HepG2 (cell line): ENCODE data around the gene CYSRT1. TPM values are rescaled to one million over a fixed set of nuclear protein-coding genes. Genes with fewer than 3 reads are reported as not detected.
A peak's percentile ranks its signal among the peaks of the same experiment; 100 is the strongest.

Experiments
- AGO1 ChIP-seq: fragments of 200-400 bp; formaldehyde crosslinking; IDR thresholded peaks from 2 replicates; pipeline ENCODE4 v1.6.1; 2017; ENCODE audit warnings: mild to moderate bottlenecking, low read depth, low read length, moderate library complexity; ENCODE audit not compliant: poor library complexity, severe bottlenecking
- ATF7-NPFF ChIP-seq: sonication (generic); formaldehyde crosslinking; IDR thresholded peaks from 2 replicates; pipeline ENCODE4 v1.8.1; 2023; ENCODE audit warnings: mild to moderate bottlenecking, low read depth, missing genetic modification reagents, moderate library complexity
- DMTF1 ChIP-seq: sonication (generic); formaldehyde crosslinking; IDR thresholded peaks from 2 replicates; pipeline ENCODE4 v1.4.0; 2020; ENCODE audit warnings: mild to moderate bottlenecking, missing genetic modification reagents
- ERF ChIP-seq: IDR thresholded peaks from 2 replicates; pipeline ENCODE4 v1.6.1; 2018; ENCODE audit warnings: missing biosample characterization, missing genetic modification reagents
- GATAD1 ChIP-seq: IDR thresholded peaks from 2 replicates; pipeline ENCODE4 v1.6.1; 2016; ENCODE audit warnings: missing genetic modification reagents, missing compliant biosample characterization
- GPBP1L1 ChIP-seq: sonication (generic); formaldehyde crosslinking; IDR thresholded peaks from 2 replicates; pipeline ENCODE4 v1.5.0; 2020; ENCODE audit warnings: mild to moderate bottlenecking, missing genetic modification reagents
- MIXL1 ChIP-seq: IDR thresholded peaks from 2 replicates; pipeline ENCODE4 v1.6.1; 2016
- NFYB ChIP-seq: sonication (generic); formaldehyde crosslinking; IDR thresholded peaks from 2 replicates; pipeline ENCODE4 v1.4.0; 2020; ENCODE audit warnings: missing genetic modification reagents
- NR2F6 ChIP-seq, 2 experiments: IDR thresholded peaks; 2 replicates each; pipeline ENCODE4 v1.6.1; 2016; ENCODE audit warnings: antibody characterized with exemption in 1 of 2, mild to moderate bottlenecking in 1 of 2
- RFX3 ChIP-seq: IDR thresholded peaks from 2 replicates; pipeline ENCODE4 v1.6.1; 2016; ENCODE audit warnings: missing biosample characterization, missing genetic modification reagents
- SSRP1 ChIP-seq: IDR thresholded peaks from 2 replicates; pipeline ENCODE4 v1.6.1; 2016; ENCODE audit warnings: control low read depth
- SUZ12 ChIP-seq: fragments of 150-350 bp; IDR thresholded peaks from 2 replicates; pipeline ENCODE4 v1.6.1; 2014; ENCODE audit warnings: low read depth, low read length
- TFDP2 ChIP-seq: sonication (generic); formaldehyde crosslinking; IDR thresholded peaks from 2 replicates; pipeline ENCODE4 v1.4.0; 2020; ENCODE audit warnings: missing genetic modification reagents
- THYN1 ChIP-seq: sonication (generic); formaldehyde crosslinking; IDR thresholded peaks from 2 replicates; pipeline ENCODE4 v1.8.1; 2023; ENCODE audit warnings: low read depth, mild to moderate bottlenecking, moderate library complexity, missing genetic modification reagents, borderline replicate concordance
- TOE1 ChIP-seq: sonication (generic); formaldehyde crosslinking; IDR thresholded peaks from 2 replicates; pipeline ENCODE4 v1.4.0; 2020; ENCODE audit warnings: mild to moderate bottlenecking, missing genetic modification reagents
- ZFP1 ChIP-seq: IDR thresholded peaks from 2 replicates; pipeline ENCODE4 v1.6.1; 2016
- ZFP36L1 ChIP-seq: sonication (generic); formaldehyde crosslinking; IDR thresholded peaks from 2 replicates; pipeline ENCODE4 v1.8.0; 2022; ENCODE audit warnings: mild to moderate bottlenecking, missing genetic modification reagents, moderate library complexity
- ZFP90 ChIP-seq: sonication (generic); formaldehyde crosslinking; IDR thresholded peaks from 2 replicates; pipeline ENCODE4 v1.8.0; 2022; ENCODE audit warnings: missing genetic modification reagents, mild to moderate bottlenecking, inconsistent platforms, borderline replicate concordance
- ZNF451 ChIP-seq: sonication (generic); formaldehyde crosslinking; IDR thresholded peaks from 2 replicates; pipeline ENCODE4 v1.5.0; 2020; ENCODE audit warnings: mild to moderate bottlenecking, missing genetic modification reagents
- polyA plus RNA-seq, 8 experiments: library from polyadenylated mRNA; depleted of rRNA in 3 of 8; stranded (reverse) in 7 of 8; unstranded in 1 of 8; fragments of >200 nt; fragmentation: Illumina TruSeq in 4 of 8; extraction: Trizol in 4 of 8; gene quantifications; 2 replicates each; pipeline versions ENCODE4 v1.2.1 to v1.2.3, GENCODE V29; 2011 to 2016; ENCODE audit warnings: low read depth in 4 of 8, missing spikeins in 1 of 8, mixed read lengths in 1 of 8; ENCODE audit not compliant: insufficient read depth in 1 of 8
- total RNA-seq, 5 experiments: library from RNA; depleted of rRNA; stranded (reverse); fragments of >200 nt; fragmentation: Illumina TruSeq; extraction: Trizol; gene quantifications; 2 replicates each; pipeline ENCODE4 v1.2.3, GENCODE V29; 2016; ENCODE audit warnings: low read depth in 1 of 5
- TF ChIP-seq, protein P1 (sequence below): sonication (generic); formaldehyde crosslinking; IDR thresholded peaks from 2 replicates; pipeline ENCODE4 v1.4.0; 2020; ENCODE audit warnings: low read depth, missing genetic modification reagents

The CYSRT1 gene
- total and polyA plus RNA-seq, 2 of the 13 experiments (the other 11 are each of a cell fraction or from before 2014, with no cell fraction given): 1.5 to 2.1 TPM

- TF ChIP-seq ZFP36L1 (CRISPR knock-in tag): peak; percentile 85; the same call in 1 of the 2 replicates
- peak; percentile 78 for TF ChIP-seq TFDP2 (CRISPR knock-in tag)
- TF ChIP-seq MIXL1 (CRISPR knock-in tag): peak; percentile 51; the same call in 1 of the 2 replicates
- peak; percentile 81 for TF ChIP-seq ZNF451 (CRISPR knock-in tag)
- TF ChIP-seq RFX3 (CRISPR knock-in tag): no peak
- TF ChIP-seq ZFP90 (CRISPR knock-in tag): peak; percentile 63; the same call in 1 of the 2 replicates
- no peak for TF ChIP-seq DMTF1 (CRISPR knock-in tag)
- TF ChIP-seq, protein P1, sequence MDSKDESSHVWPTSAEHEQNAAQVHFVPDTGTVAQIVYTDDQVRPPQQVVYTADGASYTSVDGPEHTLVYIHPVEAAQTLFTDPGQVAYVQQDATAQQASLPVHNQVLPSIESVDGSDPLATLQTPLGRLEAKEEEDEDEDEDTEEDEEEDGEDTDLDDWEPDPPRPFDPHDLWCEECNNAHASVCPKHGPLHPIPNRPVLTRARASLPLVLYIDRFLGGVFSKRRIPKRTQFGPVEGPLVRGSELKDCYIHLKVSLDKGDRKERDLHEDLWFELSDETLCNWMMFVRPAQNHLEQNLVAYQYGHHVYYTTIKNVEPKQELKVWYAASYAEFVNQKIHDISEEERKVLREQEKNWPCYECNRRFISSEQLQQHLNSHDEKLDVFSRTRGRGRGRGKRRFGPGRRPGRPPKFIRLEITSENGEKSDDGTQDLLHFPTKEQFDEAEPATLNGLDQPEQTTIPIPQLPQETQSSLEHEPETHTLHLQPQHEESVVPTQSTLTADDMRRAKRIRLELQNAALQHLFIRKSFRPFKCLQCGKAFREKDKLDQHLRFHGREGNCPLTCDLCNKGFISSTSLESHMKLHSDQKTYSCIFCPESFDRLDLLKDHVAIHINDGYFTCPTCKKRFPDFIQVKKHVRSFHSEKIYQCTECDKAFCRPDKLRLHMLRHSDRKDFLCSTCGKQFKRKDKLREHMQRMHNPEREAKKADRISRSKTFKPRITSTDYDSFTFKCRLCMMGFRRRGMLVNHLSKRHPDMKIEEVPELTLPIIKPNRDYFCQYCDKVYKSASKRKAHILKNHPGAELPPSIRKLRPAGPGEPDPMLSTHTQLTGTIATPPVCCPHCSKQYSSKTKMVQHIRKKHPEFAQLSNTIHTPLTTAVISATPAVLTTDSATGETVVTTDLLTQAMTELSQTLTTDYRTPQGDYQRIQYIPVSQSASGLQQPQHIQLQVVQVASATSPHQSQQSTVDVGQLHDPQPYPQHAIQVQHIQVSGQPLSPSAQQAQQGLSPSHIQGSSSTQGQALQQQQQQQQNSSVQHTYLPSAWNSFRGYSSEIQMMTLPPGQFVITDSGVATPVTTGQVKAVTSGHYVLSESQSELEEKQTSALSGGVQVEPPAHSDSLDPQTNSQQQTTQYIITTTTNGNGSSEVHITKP (CRISPR knock-in tag): peak; percentile 70
- peak; percentile 87 for TF ChIP-seq GATAD1 (CRISPR knock-in tag)
- 0 out of 2 replicates have a peak, but pooled peaks have one; percentile 67 for TF ChIP-seq TOE1 (CRISPR knock-in tag)
- TF ChIP-seq GPBP1L1 (CRISPR knock-in tag): no peak
- TF ChIP-seq ATF7-NPFF (CRISPR knock-in tag): peak; percentile 77
- no peak for TF ChIP-seq SUZ12
- TF ChIP-seq THYN1 (CRISPR knock-in tag): 0 out of 2 replicates have a peak, but pooled peaks have one; percentile 43
- TF ChIP-seq NR2F6 (IDR thresholded peaks at IDR 0.05): no peak
- TF ChIP-seq NR2F6 (CRISPR knock-in tag; IDR thresholded peaks at IDR 0.05): peak; percentile 92
- TF ChIP-seq NFYB (CRISPR knock-in tag): peak; percentile 97
- TF ChIP-seq SSRP1 (CRISPR knock-in tag): no peak
- TF ChIP-seq ERF (CRISPR knock-in tag): peak; percentile 90
- peak; percentile 84 for TF ChIP-seq AGO1
- peak; percentile 74 for TF ChIP-seq ZFP1 (CRISPR knock-in tag)
Measured at GRCh38 chr9:137200311-137201204, 24.4 kb upstream of the CYSRT1 start, which contains the start of gene TPRN (continued).
